Liver (tissue), 9 donors: ENCODE results near the gene RBFOX1. TPM values are rescaled to one million over a fixed set of nuclear protein-coding genes. Genes with fewer than 3 reads are reported as not detected.

Experiments used
- DNase-seq: peaks from one replicate; pipeline ENCODE4 v3.0.0-alpha.2; 2017; ENCODE audit warnings: low spot score
- H3K27ac ChIP-seq, 2 donors: one replicate each; pipeline ENCODE4 v1.7.0; 2013; ENCODE audit warnings: inconsistent platforms in 2 of 2, low read length in 2 of 2, control low read depth in 1 of 2, low read depth in 1 of 2, mild to moderate bottlenecking in 1 of 2
- H3K27me3 ChIP-seq, 4 donors: one replicate each; pipeline versions ENCODE4 v1.6.1 to v1.7.0; 2013; ENCODE audit warnings: low read length in 3 of 4, inconsistent platforms in 1 of 4, mild to moderate bottlenecking in 1 of 4, moderate library complexity in 1 of 4; ENCODE audit not compliant: control insufficient read depth in 4 of 4, insufficient read depth in 4 of 4
- H3K36me3 ChIP-seq, 4 donors: one replicate each; pipeline versions ENCODE4 v1.6.1 to v1.7.0; 2013; ENCODE audit warnings: low read length in 3 of 4, mild to moderate bottlenecking in 3 of 4, low read depth in 1 of 4, moderate library complexity in 1 of 4; ENCODE audit not compliant: control insufficient read depth in 4 of 4, insufficient read depth in 3 of 4
- H3K4me1 ChIP-seq, 4 donors: one replicate each; pipeline versions ENCODE4 v1.6.1 to v1.7.0; 2013; ENCODE audit warnings: low read length in 3 of 4, mild to moderate bottlenecking in 3 of 4, moderate library complexity in 1 of 4; ENCODE audit not compliant: control insufficient read depth in 4 of 4, insufficient read depth in 4 of 4
- H3K4me3 ChIP-seq, 3 donors: one replicate each; pipeline versions ENCODE4 v1.6.1 to v1.7.0; 2013; ENCODE audit warnings: low read length in 3 of 3, control low read depth in 1 of 3, low read depth in 1 of 3, mild to moderate bottlenecking in 1 of 3
- H3K9ac ChIP-seq, 2 donors: one replicate each; pipeline ENCODE4 v1.7.0; 2013; ENCODE audit warnings: low read length in 2 of 2, mild to moderate bottlenecking in 2 of 2, moderate library complexity in 2 of 2, control low read depth in 1 of 2, low read depth in 1 of 2
- H3K9me3 ChIP-seq, 4 donors: one replicate each; pipeline versions ENCODE4 v1.6.1 to v1.7.0; 2013; ENCODE audit warnings: low read length in 3 of 4; ENCODE audit not compliant: control insufficient read depth in 4 of 4
- EGR1 ChIP-seq, 2 donors: IDR thresholded peaks; 2 replicates each; pipeline ENCODE4 v1.6.1; 2016 to 2018; ENCODE audit warnings: antibody characterized with exemption in 2 of 2, low read depth in 2 of 2
- FOXA1 ChIP-seq: IDR thresholded peaks from 2 replicates; pipeline ENCODE4 v1.6.1; 2016; ENCODE audit warnings: antibody characterized with exemption
- FOXA2 ChIP-seq: IDR thresholded peaks from 2 replicates; pipeline ENCODE4 v1.6.1; 2016; ENCODE audit warnings: antibody characterized with exemption
- HNF4A ChIP-seq, 2 donors: conservative IDR thresholded peaks; 2 replicates each; pipeline ENCODE4 v1.6.1; 2016; ENCODE audit warnings: antibody characterized with exemption in 2 of 2, mild to moderate bottlenecking in 2 of 2
- HNF4G ChIP-seq: IDR thresholded peaks from 2 replicates; pipeline ENCODE4 v1.6.1; 2016; ENCODE audit warnings: antibody characterized with exemption
- JUND ChIP-seq, 2 donors: IDR thresholded peaks; 2 replicates each; pipeline ENCODE4 v1.6.1; 2016; ENCODE audit warnings: antibody characterized with exemption in 2 of 2
- NR2F2 ChIP-seq: IDR thresholded peaks from 2 replicates; pipeline ENCODE4 v1.6.1; 2016; ENCODE audit warnings: antibody characterized with exemption
- RXRA ChIP-seq, 2 donors: IDR thresholded peaks; 2 replicates each; pipeline ENCODE4 v1.6.1; 2017 to 2018; ENCODE audit warnings: antibody characterized with exemption in 2 of 2, mild to moderate bottlenecking in 1 of 2
- SP1 ChIP-seq: IDR thresholded peaks from 2 replicates; pipeline ENCODE4 v1.6.1; 2018; ENCODE audit warnings: antibody characterized with exemption, mild to moderate bottlenecking
- TAF1 ChIP-seq: conservative IDR thresholded peaks from 2 replicates; pipeline ENCODE4 v1.6.1; 2016; ENCODE audit warnings: antibody characterized with exemption, mild to moderate bottlenecking
- YY1 ChIP-seq: IDR thresholded peaks from 2 replicates; pipeline ENCODE4 v1.6.1; 2016; ENCODE audit warnings: antibody characterized with exemption, mild to moderate bottlenecking
- WGBS: extraction: QIAGEN DNeasy Blood & Tissue Kit; methylation state at CpG from one replicate; pipeline ENCODE4 v1.1.7; 2013; 5-methylcytosine and 5-hydroxymethylcytosine counted together
- polyA plus RNA-seq, 2 donors: library from polyadenylated mRNA; stranded (reverse) in 1 of 2; unstranded in 1 of 2; fragments of 200-250 nt in 1 of 2; fragments of >200 nt in 1 of 2; fragmentation: Nextera tagmentation in 1 of 2; extraction: Ambion mirVana in 1 of 2; gene quantifications; one replicate each; pipeline versions ENCODE4 v1.2.1 to v1.2.3, GENCODE V29; 2013 to 2015
- total RNA-seq, 2 donors: library from RNA; depleted of rRNA; stranded (reverse); fragments of >200 nt; gene quantifications; one replicate each; pipeline ENCODE4 v1.2.3, GENCODE V29; 2014
- TF ChIP-seq, protein P1 (sequence below): fragments of 150-350 bp; IDR thresholded peaks from 2 replicates; pipeline ENCODE4 v1.5.1; 2017; ENCODE audit warnings: improper control_type of control experiment, low read depth, low read length; ENCODE audit not compliant: missing input control
- TF ChIP-seq, protein P2 (sequence below): IDR thresholded peaks from 2 replicates; pipeline ENCODE4 v1.6.1; 2016; ENCODE audit warnings: antibody characterized with exemption, mild to moderate bottlenecking
- TF ChIP-seq, protein P3 (sequence below): IDR thresholded peaks from 2 replicates; pipeline ENCODE4 v1.6.1; 2016; ENCODE audit warnings: antibody characterized with exemption
- TF ChIP-seq, protein P4 (sequence below): IDR thresholded peaks from 2 replicates; pipeline ENCODE4 v1.6.1; 2016; ENCODE audit warnings: antibody characterized with exemption
- donor health status: healthy.
- donor health status: healthy.
- donor health status: healthy.
- donor health status: healthy.
- donor health status: healthy.

The RBFOX1 gene
- total and polyA plus RNA-seq, 4 donors: not detected

DNA sequence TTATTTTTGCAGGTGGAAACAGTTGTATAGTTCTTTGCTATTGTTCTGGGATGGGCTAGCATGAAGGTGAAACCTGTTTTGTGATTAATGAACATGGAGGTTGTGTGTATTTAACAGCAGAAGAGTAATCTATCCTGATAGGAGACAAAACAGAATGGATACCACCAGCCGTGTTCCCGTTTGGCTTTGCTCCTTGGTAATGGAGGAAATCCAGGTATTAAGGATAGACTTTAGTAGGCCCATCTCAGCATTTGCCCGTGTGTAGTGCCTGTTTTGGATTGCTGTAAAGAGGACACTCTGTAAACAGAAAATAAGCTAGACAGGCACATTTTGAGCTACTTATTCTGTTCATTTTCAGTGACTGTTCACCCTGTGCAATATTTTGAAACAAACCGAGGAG lies 215.1 kb downstream of the RBFOX1 start:
- H3K9ac ChIP-seq: no peak overlapping the region
- no peaks in the 10 kb centered on the region for H3K9me3 ChIP-seq
- H3K4me3 ChIP-seq: no peak overlapping the region
- peaks cover 0 to 4% (median 1%) of the 10 kb centered on the region in 4 donors for H3K27me3 ChIP-seq
- DNase-seq: no peak
- H3K4me1 ChIP-seq: no peaks in the 10 kb centered on the region
- no peak overlapping the region for H3K27ac ChIP-seq
- WGBS: 61% methylated on average over 4 of the region's 4 CpGs
- no peak for TF ChIP-seq YY1
- no peak for TF ChIP-seq HNF4A (conservative IDR thresholded peaks at IDR 0.05)
- TF ChIP-seq NR2F2: no peak
- TF ChIP-seq, protein P1, sequence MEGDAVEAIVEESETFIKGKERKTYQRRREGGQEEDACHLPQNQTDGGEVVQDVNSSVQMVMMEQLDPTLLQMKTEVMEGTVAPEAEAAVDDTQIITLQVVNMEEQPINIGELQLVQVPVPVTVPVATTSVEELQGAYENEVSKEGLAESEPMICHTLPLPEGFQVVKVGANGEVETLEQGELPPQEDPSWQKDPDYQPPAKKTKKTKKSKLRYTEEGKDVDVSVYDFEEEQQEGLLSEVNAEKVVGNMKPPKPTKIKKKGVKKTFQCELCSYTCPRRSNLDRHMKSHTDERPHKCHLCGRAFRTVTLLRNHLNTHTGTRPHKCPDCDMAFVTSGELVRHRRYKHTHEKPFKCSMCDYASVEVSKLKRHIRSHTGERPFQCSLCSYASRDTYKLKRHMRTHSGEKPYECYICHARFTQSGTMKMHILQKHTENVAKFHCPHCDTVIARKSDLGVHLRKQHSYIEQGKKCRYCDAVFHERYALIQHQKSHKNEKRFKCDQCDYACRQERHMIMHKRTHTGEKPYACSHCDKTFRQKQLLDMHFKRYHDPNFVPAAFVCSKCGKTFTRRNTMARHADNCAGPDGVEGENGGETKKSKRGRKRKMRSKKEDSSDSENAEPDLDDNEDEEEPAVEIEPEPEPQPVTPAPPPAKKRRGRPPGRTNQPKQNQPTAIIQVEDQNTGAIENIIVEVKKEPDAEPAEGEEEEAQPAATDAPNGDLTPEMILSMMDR: no peak
- no peak for TF ChIP-seq FOXA2
- no peak for TF ChIP-seq FOXA1
- no peak for TF ChIP-seq SP1
- no peaks in the 10 kb centered on the region for H3K36me3 ChIP-seq

DNA sequence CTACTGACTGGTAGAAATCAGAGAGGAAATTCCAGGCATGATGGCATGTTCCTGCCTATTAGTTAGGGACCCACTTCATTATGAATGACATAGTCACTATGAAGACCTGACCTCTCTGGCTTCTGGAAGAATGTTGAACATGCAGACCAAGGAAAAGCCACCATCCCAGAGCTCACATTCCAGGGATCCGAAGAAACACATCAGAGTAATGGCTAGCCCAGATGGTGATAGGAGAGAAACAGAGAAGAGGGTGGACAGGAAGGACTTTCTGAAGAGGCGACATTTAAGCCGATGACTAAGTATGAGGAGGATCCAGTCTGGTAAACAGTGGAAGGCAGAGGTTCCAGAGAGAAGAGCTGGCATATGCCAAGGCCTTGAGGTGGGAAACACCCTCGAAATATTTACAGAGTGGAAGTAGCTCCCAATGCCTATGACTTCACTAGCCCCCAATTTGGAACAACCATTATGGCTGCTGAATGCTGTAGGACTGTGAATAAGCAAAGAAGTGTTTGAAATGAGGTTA lies 216.2 kb downstream of the RBFOX1 start:
- Histone ChIP-seq H3K4me1 (no peaks in the 10 kb centered on the region), H3K4me3 (no peak overlapping the region), H3K9ac (no peak overlapping the region), H3K9me3 (no peaks in the 10 kb centered on the region), H3K27ac (no peak overlapping the region), H3K27me3 (peaks cover 0 to 4% (median 1%) of the 10 kb centered on the region in 4 donors), H3K36me3 (no peaks in the 10 kb centered on the region)
- no peak for DNase-seq
- TF ChIP-seq HNF4G: no peak
- TF ChIP-seq, protein P2, sequence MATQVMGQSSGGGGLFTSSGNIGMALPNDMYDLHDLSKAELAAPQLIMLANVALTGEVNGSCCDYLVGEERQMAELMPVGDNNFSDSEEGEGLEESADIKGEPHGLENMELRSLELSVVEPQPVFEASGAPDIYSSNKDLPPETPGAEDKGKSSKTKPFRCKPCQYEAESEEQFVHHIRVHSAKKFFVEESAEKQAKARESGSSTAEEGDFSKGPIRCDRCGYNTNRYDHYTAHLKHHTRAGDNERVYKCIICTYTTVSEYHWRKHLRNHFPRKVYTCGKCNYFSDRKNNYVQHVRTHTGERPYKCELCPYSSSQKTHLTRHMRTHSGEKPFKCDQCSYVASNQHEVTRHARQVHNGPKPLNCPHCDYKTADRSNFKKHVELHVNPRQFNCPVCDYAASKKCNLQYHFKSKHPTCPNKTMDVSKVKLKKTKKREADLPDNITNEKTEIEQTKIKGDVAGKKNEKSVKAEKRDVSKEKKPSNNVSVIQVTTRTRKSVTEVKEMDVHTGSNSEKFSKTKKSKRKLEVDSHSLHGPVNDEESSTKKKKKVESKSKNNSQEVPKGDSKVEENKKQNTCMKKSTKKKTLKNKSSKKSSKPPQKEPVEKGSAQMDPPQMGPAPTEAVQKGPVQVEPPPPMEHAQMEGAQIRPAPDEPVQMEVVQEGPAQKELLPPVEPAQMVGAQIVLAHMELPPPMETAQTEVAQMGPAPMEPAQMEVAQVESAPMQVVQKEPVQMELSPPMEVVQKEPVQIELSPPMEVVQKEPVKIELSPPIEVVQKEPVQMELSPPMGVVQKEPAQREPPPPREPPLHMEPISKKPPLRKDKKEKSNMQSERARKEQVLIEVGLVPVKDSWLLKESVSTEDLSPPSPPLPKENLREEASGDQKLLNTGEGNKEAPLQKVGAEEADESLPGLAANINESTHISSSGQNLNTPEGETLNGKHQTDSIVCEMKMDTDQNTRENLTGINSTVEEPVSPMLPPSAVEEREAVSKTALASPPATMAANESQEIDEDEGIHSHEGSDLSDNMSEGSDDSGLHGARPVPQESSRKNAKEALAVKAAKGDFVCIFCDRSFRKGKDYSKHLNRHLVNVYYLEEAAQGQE: no peak
- TF ChIP-seq, protein P3, sequence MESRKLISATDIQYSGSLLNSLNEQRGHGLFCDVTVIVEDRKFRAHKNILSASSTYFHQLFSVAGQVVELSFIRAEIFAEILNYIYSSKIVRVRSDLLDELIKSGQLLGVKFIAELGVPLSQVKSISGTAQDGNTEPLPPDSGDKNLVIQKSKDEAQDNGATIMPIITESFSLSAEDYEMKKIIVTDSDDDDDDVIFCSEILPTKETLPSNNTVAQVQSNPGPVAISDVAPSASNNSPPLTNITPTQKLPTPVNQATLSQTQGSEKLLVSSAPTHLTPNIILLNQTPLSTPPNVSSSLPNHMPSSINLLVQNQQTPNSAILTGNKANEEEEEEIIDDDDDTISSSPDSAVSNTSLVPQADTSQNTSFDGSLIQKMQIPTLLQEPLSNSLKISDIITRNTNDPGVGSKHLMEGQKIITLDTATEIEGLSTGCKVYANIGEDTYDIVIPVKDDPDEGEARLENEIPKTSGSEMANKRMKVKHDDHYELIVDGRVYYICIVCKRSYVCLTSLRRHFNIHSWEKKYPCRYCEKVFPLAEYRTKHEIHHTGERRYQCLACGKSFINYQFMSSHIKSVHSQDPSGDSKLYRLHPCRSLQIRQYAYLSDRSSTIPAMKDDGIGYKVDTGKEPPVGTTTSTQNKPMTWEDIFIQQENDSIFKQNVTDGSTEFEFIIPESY: no peak
- TF ChIP-seq, protein P4, sequence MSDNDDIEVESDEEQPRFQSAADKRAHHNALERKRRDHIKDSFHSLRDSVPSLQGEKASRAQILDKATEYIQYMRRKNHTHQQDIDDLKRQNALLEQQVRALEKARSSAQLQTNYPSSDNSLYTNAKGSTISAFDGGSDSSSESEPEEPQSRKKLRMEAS: no peak
- TF ChIP-seq SP1: no peak
- no peak for TF ChIP-seq JUND (IDR thresholded peaks at IDR 0.05)
- no peak for TF ChIP-seq RXRA (IDR thresholded peaks at IDR 0.05)
- no peak for TF ChIP-seq EGR1 (IDR thresholded peaks at IDR 0.05; ENCODE audit: low read depth in 2 of 2)
- TF ChIP-seq HNF4A (conservative IDR thresholded peaks at IDR 0.05): no peak
- no peak for TF ChIP-seq TAF1
- TF ChIP-seq FOXA1: no peak
- TF ChIP-seq, protein P1: no peak
- TF ChIP-seq FOXA2: no peak
- no peak for TF ChIP-seq NR2F2
- 70% methylated on average over 4 of the region's 4 CpGs for WGBS
